Testis (tissue), 3 donors: Measurements from ENCODE around the gene IL21. TPM values are rescaled to one million over a fixed set of nuclear protein-coding genes. Genes with fewer than 3 reads are reported as not detected.

ENCODE experiments used
- DNase-seq: peaks from one replicate; pipeline ENCODE4 v3.0.0-alpha.2; 2019
- H3K27ac ChIP-seq, 2 donors: fragments of 200-600 bp; sonication (generic); one replicate each; pipeline ENCODE4 v1.5.1; 2019
- H3K27me3 ChIP-seq: fragments of 200-600 bp; sonication (generic); one replicate; pipeline ENCODE4 v1.5.1; 2019
- H3K36me3 ChIP-seq: fragments of 200-600 bp; sonication (generic); one replicate; pipeline ENCODE4 v1.5.1; 2017; ENCODE audit warnings: low read depth; ENCODE audit errors: missing control alignments
- H3K4me1 ChIP-seq: fragments of 200-600 bp; sonication (generic); one replicate; pipeline ENCODE4 v1.5.1; 2019
- H3K4me3 ChIP-seq, 2 donors: fragments of 200-600 bp; sonication (generic); one replicate each; pipeline ENCODE4 v1.5.1; 2017 to 2019
- H3K9me3 ChIP-seq: fragments of 200-600 bp; sonication (generic); one replicate; pipeline ENCODE4 v1.5.1; 2017
- CTCF ChIP-seq, 3 experiments: fragments of 450-650 bp in 2 of 3; fragments of 200-600 bp in 1 of 3; sonication (generic) in 1 of 3; IDR thresholded peaks; one replicate each; pipeline ENCODE4 v1.5.1; 2016 to 2019; ENCODE audit warnings: antibody characterized with exemption in 3 of 3, mild to moderate bottlenecking in 2 of 3, moderate library complexity in 1 of 3
- POLR2A ChIP-seq: fragments of 450-650 bp; IDR thresholded peaks from one replicate; pipeline ENCODE4 v1.6.1; 2017; ENCODE audit warnings: antibody characterized with exemption, mild to moderate bottlenecking, moderate library complexity
- WGBS, 2 donors: methylation state at CpG; one replicate each; pipeline ENCODE4 v1.1.5; 2018; 5-methylcytosine and 5-hydroxymethylcytosine counted together
- intact Hi-C: fragments of 100-400 bp; cut with DNase I; formaldehyde crosslinking; loops from one replicate; pipeline ENCODE4 v1.15.1; 2023; ENCODE audit warnings: low total_unique reads
- polyA plus RNA-seq: library from polyadenylated mRNA; stranded (reverse); fragments of 350-450 nt; fragmentation: Illumina TruSeq; extraction: RNeasy Lipid Tissue Mini Kit (QIAGEN cat#74804); gene quantifications from one replicate; pipeline ENCODE4 v1.2.3, GENCODE V29; 2014; ENCODE audit warnings: low read depth, low replicate concordance; ENCODE audit not compliant: insufficient read depth
- total RNA-seq, 2 donors: library from RNA; depleted of rRNA; stranded (reverse); fragments of >200 nt; gene quantifications; one replicate each; pipeline ENCODE4 v1.2.3, GENCODE V29; 2016

Gene IL21
- total and polyA plus RNA-seq, 3 donors from 2014 or later, result 1.3 TPM; not detected in 2

GRCh38 chr4:122636697-122637096, 15.8 kb upstream of the IL21 start:
- H3K4me1 ChIP-seq, result no peaks in the 10 kb centered on the region
- TF ChIP-seq CTCF (IDR thresholded peaks at IDR 0.05) (no peak), POLR2A (no peak)

GRCh38 chr4:122635205-122635604, 14.3 kb upstream of the IL21 start:
- H3K9me3 ChIP-seq, result no peaks in the 10 kb centered on the region
- no peak overlapping the region for H3K4me3 ChIP-seq
- H3K36me3 ChIP-seq, result no peaks in the 10 kb centered on the region
- H3K27me3 ChIP-seq, result no peaks in the 10 kb centered on the region
- no peaks in the 10 kb centered on the region for H3K4me1 ChIP-seq
- no peak for TF ChIP-seq CTCF (IDR thresholded peaks at IDR 0.05)
- no peak for TF ChIP-seq POLR2A
- DNase-seq, result no peak
- no peak overlapping the region for H3K27ac ChIP-seq
- intact Hi-C loops, result no loop called here
- 41 to 50% methylated on average over 3 of the region's 3 CpGs for WGBS, 2 donors

More at GRCh38 chr4:122636697-122637096, 15.8 kb upstream of the IL21 start:
- intact Hi-C loops, result no loop called here
- no peak overlapping the region for H3K4me3 ChIP-seq
- H3K36me3 ChIP-seq, result no peaks in the 10 kb centered on the region
- no peaks in the 10 kb centered on the region for H3K27me3 ChIP-seq
- H3K27ac ChIP-seq, result no peak overlapping the region
- no peaks in the 10 kb centered on the region for H3K9me3 ChIP-seq
- no peak for DNase-seq
- 78 to 90% methylated on average over 3 of the region's 3 CpGs for WGBS, 2 donors

- DNase-seq, result no peak
- TF ChIP-seq CTCF (IDR thresholded peaks at IDR 0.05), result no peak
- TF ChIP-seq POLR2A, result no peak
- intact Hi-C loops, result no loop called here
Measured at GRCh38 chr4:122633211-122633610, 12.3 kb upstream of the IL21 start.

GRCh38 chr4:122632396-122633143, 11.7 kb upstream of the IL21 start:
- WGBS, 2 donors, result 51 to 59% methylated on average over 7 of the region's 7 CpGs
- Histone ChIP-seq H3K4me1 (no peaks in the 10 kb centered on the region), H3K27ac (no peak overlapping the region), H3K27me3 (no peaks in the 10 kb centered on the region), H3K9me3 (no peaks in the 10 kb centered on the region), H3K36me3 (no peaks in the 10 kb centered on the region), H3K4me3 (no peak overlapping the region)
- no peak for DNase-seq
- intact Hi-C loops, result no loop called here
- TF ChIP-seq POLR2A, result no peak
- TF ChIP-seq CTCF (IDR thresholded peaks at IDR 0.05), result no peak

More at GRCh38 chr4:122633211-122633610, 12.3 kb upstream of the IL21 start:
- no peaks in the 10 kb centered on the region for H3K36me3 ChIP-seq
- H3K27ac ChIP-seq, result no peak overlapping the region
- H3K4me3 ChIP-seq, result no peak overlapping the region
- H3K9me3 ChIP-seq, result no peaks in the 10 kb centered on the region
- H3K27me3 ChIP-seq, result no peaks in the 10 kb centered on the region
- H3K4me1 ChIP-seq, result no peaks in the 10 kb centered on the region
- 46 to 66% methylated on average over 2 of the region's 2 CpGs for WGBS, 2 donors

- no peak overlapping the region for H3K27ac ChIP-seq
- H3K36me3 ChIP-seq, result no peaks in the 10 kb centered on the region
- no peak for DNase-seq
- no peaks in the 10 kb centered on the region for H3K4me1 ChIP-seq
- no peaks in the 10 kb centered on the region for H3K27me3 ChIP-seq
- 82 to 85% methylated on average over 2 of the region's 2 CpGs for WGBS, 2 donors
- intact Hi-C loops, result no loop called here
- H3K4me3 ChIP-seq, result no peak overlapping the region
- H3K9me3 ChIP-seq, result no peaks in the 10 kb centered on the region
- TF ChIP-seq CTCF (IDR thresholded peaks at IDR 0.05) (no peak), POLR2A (no peak)
Measured at GRCh38 chr4:122625156-122625555, 4.3 kb upstream of the IL21 start.
